Muscle layer of duodenum (tissue), 2 donors: ENCODE measurements around the gene PEX10.

ENCODE experiments used
- H3K27ac ChIP-seq: one replicate; pipeline ENCODE4 v1.7.0; 2013; ENCODE audit warnings: mild to moderate bottlenecking, low read length
- H3K27me3 ChIP-seq: one replicate; pipeline ENCODE4 v1.7.0; 2013; ENCODE audit warnings: low read depth, mild to moderate bottlenecking, control low read depth, low read length
- H3K36me3 ChIP-seq, 2 donors: one replicate each; pipeline ENCODE4 v1.7.0; 2013; ENCODE audit warnings: low read length in 2 of 2, control low read depth in 1 of 2, mild to moderate bottlenecking in 1 of 2; ENCODE audit not compliant: insufficient read depth in 2 of 2, control insufficient read depth in 1 of 2
- H3K4me1 ChIP-seq, 2 donors: one replicate each; pipeline ENCODE4 v1.7.0; 2013; ENCODE audit warnings: low read length in 2 of 2, mild to moderate bottlenecking in 2 of 2, control low read depth in 1 of 2, moderate library complexity in 1 of 2; ENCODE audit not compliant: insufficient read depth in 2 of 2, control insufficient read depth in 1 of 2
- H3K4me3 ChIP-seq, 2 donors: one replicate each; pipeline ENCODE4 v1.7.0; 2013; ENCODE audit warnings: low read length in 2 of 2, low read depth in 1 of 2, mild to moderate bottlenecking in 1 of 2
- H3K9me3 ChIP-seq, 2 donors: one replicate each; pipeline ENCODE4 v1.7.0; 2013; ENCODE audit warnings: low read length in 2 of 2, control low read depth in 1 of 2, mild to moderate bottlenecking in 1 of 2; ENCODE audit not compliant: control insufficient read depth in 1 of 2
- donor health status: healthy.

PEX10 gene

DNA sequence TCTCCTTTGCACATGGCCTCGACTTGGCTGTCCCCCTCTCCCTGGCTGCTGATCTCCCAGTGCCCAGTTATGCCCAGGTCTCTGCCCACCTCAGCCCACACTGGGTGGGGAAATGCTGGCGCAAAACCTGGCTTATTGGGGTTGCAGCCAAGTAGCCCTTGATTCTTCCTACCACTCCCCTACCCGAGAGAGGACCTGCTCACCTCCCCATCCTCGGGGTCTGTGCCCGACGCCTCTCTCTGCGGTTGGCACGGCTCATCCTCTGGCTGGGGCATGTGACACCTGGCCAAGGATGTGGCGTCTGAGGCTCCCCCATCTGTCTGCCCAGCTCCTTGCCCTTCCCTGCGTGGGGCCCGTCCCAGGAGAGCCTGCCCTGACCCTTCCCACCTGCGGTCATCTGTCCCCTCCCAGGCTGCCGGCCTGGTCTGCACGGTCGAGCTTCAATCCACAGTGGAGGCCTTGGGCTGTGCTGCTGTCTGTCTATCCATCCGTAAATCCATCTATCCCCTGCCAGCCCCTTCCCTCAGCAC, 6.5 kb upstream of the PEX10 start:
- H3K27me3 ChIP-seq, result peaks cover 5% of the 10 kb centered on the region

DNA sequence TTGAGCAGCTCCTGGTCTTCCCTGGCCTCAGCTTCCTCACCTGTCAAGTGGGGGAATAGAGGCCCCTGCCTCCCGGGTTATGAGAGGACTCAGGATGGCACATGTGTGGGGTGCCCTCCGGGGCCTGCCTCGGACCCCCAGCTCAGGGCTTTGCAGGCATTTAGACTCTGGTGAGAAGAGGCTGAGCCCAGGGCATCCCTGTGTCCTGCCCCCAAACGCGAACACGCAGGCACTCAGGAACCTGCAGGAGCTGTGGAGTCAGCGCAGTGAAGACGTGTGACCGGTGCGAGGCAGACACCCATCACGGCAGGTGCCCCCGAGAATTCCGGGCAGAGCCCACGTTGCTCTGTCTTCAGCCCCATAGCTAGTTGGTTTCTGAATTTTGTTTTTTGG, 5.5 kb upstream of the PEX10 start:
- Histone ChIP-seq H3K36me3 (no peaks in the 10 kb centered on the region), H3K27me3 (peaks cover 5% of the 10 kb centered on the region), H3K27ac (no peak overlapping the region), H3K9me3 (peaks cover 0 to 5% of the 10 kb centered on the region in 2 donors), H3K4me3 (no peak overlapping the region), H3K4me1 (peaks cover 8 to 16% of the 10 kb centered on the region in 2 donors)

More for the DNA sequence above, 6.5 kb upstream of the PEX10 start:
- Histone ChIP-seq H3K36me3 (no peaks in the 10 kb centered on the region), H3K9me3 (peaks cover 0 to 13% of the 10 kb centered on the region in 2 donors), H3K27ac (no peak overlapping the region), H3K4me3 (no peak overlapping the region), H3K4me1 (peaks cover 4 to 8% of the 10 kb centered on the region in 2 donors)

GRCh38 chr1:2417083-2417832, 4.9 kb upstream of the PEX10 start:
- no peaks in the 10 kb centered on the region for H3K36me3 ChIP-seq
- no peak overlapping the region for H3K27ac ChIP-seq
- peaks cover 8 to 16% of the 10 kb centered on the region in 2 donors for H3K4me1 ChIP-seq
- no peak overlapping the region for H3K4me3 ChIP-seq
- peaks cover 5% of the 10 kb centered on the region for H3K27me3 ChIP-seq
- H3K9me3 ChIP-seq, result peaks cover 0 to under 1% of the 10 kb centered on the region in 2 donors

DNA sequence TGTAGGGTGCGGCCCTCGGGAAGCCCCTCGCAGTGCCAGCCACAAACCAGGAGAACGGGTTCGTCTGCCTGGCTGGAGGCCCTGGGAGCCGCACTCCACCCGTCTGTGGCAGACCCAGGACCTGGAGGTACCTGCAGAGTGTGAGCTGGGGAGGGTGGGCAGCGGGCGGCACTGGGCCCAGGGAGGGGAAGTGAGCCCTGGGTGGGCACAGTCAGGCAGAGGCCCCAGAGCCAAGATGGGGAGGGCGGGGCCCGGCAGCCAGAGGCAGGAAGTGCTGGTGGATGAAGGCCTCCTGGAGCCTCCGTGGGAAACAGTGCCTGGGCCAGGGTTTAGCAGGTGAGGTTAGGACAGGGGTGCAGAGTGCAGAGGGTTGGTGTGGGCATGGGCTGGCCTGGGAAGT, 4.0 kb upstream of the PEX10 start:
- Histone ChIP-seq H3K27me3 (peaks cover 5% of the 10 kb centered on the region), H3K9me3 (no peaks in the 10 kb centered on the region), H3K36me3 (no peaks in the 10 kb centered on the region), H3K4me3 (no peak overlapping the region), H3K27ac (no peak overlapping the region), H3K4me1 (peaks cover 8 to 22% of the 10 kb centered on the region in 2 donors)

DNA sequence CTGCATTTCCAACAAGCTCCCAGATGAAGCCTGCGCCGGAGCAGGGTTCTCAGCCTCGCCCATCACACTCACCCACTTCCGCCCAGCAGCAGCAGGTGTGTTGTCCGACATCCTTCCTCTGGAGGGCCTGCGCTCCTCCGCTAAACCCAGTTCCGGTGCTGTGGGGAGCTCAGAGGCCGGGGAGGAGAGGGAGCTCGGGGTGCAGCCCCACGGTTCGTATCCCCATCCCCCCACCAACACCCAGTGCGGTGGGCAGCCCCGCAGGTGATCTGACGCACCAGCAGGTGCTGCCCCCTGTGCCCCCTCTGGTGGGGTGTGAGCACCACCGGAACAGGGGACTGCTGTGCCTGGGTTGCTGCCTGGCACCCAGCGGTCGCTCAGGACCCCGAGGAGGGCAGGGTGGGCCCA, 3.4 kb upstream of the PEX10 start:
- Histone ChIP-seq H3K4me3 (no peak overlapping the region), H3K4me1 (peaks cover 8 to 23% of the 10 kb centered on the region in 2 donors), H3K9me3 (no peaks in the 10 kb centered on the region), H3K36me3 (no peaks in the 10 kb centered on the region), H3K27ac (no peak overlapping the region), H3K27me3 (peaks cover 5% of the 10 kb centered on the region)

GRCh38 chr1:2415337-2415736, 3.0 kb upstream of the PEX10 start:
- peaks cover 3% of the 10 kb centered on the region for H3K27me3 ChIP-seq
- no peaks in the 10 kb centered on the region for H3K9me3 ChIP-seq
- no peak overlapping the region for H3K27ac ChIP-seq
- H3K4me1 ChIP-seq, result peaks cover 8 to 23% of the 10 kb centered on the region in 2 donors
- no peak overlapping the region for H3K4me3 ChIP-seq
- no peaks in the 10 kb centered on the region for H3K36me3 ChIP-seq

DNA sequence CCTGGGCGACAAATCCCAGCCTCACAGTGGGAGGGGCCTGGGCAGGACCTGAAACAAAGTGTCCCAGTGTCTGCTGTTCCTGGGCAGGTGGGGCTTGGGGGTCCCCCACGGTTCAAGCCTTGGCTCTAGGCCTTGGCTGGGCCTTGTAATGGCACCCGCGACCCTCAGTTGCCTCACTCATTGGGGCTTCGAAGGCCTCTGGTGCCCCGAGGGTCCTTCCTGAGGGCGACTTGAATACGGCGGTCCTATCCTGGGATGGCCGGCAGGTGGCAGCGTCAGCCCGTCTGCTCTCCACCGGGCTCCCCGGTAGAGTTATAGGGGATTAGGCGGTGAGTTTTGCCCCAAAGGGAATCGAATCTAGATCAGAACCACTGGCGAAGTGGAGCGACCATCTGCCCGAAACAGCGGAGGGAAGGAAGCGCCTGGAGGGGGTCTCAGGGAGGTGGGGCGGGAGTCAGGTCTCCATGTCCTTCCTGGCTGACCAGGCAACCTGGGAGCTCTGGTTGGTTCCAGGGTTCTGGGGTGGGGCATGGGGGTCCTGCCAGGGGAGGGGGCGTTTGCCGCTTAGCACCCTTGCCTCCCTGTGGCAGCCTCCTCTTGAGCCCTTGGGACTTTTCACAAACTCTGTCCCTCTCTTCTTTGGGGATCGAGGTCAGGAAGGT, 2.1 kb upstream of the PEX10 start:
- Histone ChIP-seq H3K4me1 (peaks cover 8 to 23% of the 10 kb centered on the region in 2 donors), H3K36me3 (peaks cover 0 to 6% of the 10 kb centered on the region in 2 donors), H3K27me3 (no peaks in the 10 kb centered on the region), H3K9me3 (no peaks in the 10 kb centered on the region), H3K4me3 (peak overlapping the region in 1 of 2 donors; percentile 93), H3K27ac (no peak overlapping the region)

DNA sequence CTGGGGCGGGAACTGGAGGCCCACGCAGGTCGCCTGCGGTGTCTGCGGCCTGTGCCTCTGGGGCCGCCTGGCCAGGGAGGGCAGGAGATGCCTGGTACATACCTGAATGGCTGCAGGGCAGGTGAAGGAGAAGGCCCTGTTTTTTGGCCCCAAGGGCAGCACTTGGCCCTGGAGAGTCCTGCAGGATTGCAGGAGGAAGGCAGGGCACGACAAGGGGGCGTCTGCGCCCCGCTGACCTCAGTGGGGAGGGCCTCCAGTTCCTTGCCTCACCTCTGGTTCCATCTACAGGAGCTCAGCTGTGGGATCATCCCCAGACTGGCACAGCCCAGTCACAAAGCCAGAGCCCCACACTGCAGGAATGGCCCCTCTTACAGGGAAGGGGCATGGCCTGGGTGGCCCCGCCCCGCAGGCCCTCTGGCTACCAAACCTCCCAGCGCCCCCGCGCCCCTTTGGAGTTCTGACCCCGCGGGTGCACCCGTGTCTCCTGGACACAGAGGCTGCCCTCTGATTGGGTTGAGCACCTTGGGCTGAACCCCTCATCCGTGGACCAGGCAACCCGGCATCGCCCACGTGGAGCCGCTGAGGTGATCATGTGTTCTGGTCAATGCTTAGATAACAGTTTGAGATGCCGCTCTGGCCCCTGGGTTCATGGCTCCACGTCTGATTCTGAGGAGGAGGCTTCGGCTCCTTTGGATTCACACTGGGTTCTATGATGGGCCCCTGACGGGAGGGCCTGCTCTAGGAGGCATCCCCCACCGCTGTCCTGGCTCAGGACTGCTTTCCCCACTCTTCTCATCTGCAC, 1.3 kb upstream of the PEX10 start:
- Histone ChIP-seq H3K27me3 (no peaks in the 10 kb centered on the region), H3K4me1 (peaks cover 8 to 23% of the 10 kb centered on the region in 2 donors), H3K36me3 (peaks cover 0 to 14% of the 10 kb centered on the region in 2 donors), H3K27ac (peak overlapping the region; percentile 45), H3K4me3 (peak overlapping the region; percentile 56 to 93), H3K9me3 (no peaks in the 10 kb centered on the region)

DNA sequence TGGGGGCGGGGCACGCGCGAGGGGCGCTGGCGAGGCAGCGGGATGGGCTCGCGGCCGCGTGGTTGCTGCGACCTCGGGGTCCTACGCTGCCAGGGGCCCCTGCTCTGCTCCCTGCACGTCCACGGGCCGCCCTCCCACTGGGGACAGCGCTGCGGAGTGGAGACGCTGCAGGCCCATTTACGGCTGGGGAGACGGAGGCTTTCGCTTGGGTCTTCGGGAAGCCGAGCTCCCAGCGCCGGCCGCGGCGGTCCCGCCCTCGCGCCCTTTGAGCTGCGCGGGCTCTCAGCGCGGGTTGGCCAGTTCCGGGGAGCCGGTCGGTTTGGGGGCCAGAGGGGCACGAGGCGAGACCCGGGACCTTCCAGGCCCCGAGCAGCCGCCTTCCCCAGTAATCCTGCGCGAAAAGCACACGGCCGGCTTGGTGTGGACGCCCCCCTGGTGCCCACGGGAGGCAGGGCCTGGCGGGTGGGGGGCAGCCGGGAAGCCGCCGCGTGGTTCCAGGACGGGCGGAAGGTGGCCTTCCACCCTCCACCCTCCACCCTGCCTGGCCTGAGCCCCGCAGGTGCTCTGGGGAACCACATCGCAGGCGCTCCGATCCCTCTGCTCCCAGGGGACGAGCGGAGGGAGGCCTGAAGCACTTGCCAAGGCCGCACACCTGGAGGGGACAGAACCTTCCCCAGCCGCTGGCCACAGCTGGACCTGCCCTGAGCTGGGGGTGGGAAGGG, 570 bp upstream of the PEX10 start:
- Histone ChIP-seq H3K4me1 (peaks cover 8 to 23% of the 10 kb centered on the region in 2 donors), H3K4me3 (peak overlapping the region; percentile 56 to 93), H3K27me3 (no peaks in the 10 kb centered on the region), H3K9me3 (no peaks in the 10 kb centered on the region), H3K36me3 (peaks cover 0 to 21% of the 10 kb centered on the region in 2 donors), H3K27ac (peak overlapping the region; percentile 45)

- H3K4me1 ChIP-seq, result peaks cover 8 to 23% of the 10 kb centered on the region in 2 donors
Measured at GRCh38 chr1:2411801-2412394, 466 bp downstream of the PEX10 start.

More at GRCh38 chr1:2411801-2412394, 466 bp downstream of the PEX10 start:
- Histone ChIP-seq H3K27me3 (no peaks in the 10 kb centered on the region), H3K27ac (peak overlapping the region; percentile 43), H3K4me3 (peak overlapping the region; percentile 64 to 93), H3K36me3 (peaks cover 5 to 27% of the 10 kb centered on the region in 2 donors), H3K9me3 (no peaks in the 10 kb centered on the region)
